CD14-positive monocyte (primary cell): ENCODE results near the gene ZFP62. TPM values are rescaled to one million over a fixed set of nuclear protein-coding genes. Genes with fewer than 3 reads are reported as not detected.

ENCODE experiments used
- DNase-seq, 3 donors: peaks; one replicate each; pipeline ENCODE4 v3.0.0-alpha.2; 2011 to 2022
- H2AFZ ChIP-seq: 2 replicates; pipeline ENCODE4 v1.6.0; 2012; ENCODE audit warnings: mild to moderate bottlenecking, low read depth, low read length, inconsistent platforms; ENCODE audit not compliant: insufficient read depth, poor library complexity, severe bottlenecking
- H3K27ac ChIP-seq, 2 donors: 1 replicate in 1 of 2; 2 replicates in 1 of 2; pipeline ENCODE4 v1.5.1; 2012 to 2013; ENCODE audit warnings: low read length in 2 of 2, control low read depth in 1 of 2, inconsistent platforms in 1 of 2, low read depth in 1 of 2, mild to moderate bottlenecking in 1 of 2
- H3K27me3 ChIP-seq, 2 donors: one replicate each; pipeline versions ENCODE4 v1.6.0 to v1.6.1; 2011 to 2013; ENCODE audit warnings: low read length in 2 of 2; ENCODE audit not compliant: control insufficient read depth in 2 of 2, insufficient read depth in 2 of 2
- H3K36me3 ChIP-seq, 2 donors: replicated peaks in 1 of 2; 1 replicate in 1 of 2; 2 replicates in 1 of 2; pipeline versions ENCODE4 v1.5.1 to v1.6.1; 2012 to 2013; ENCODE audit warnings: low read length in 2 of 2, control low read depth in 1 of 2, inconsistent platforms in 1 of 2, mild to moderate bottlenecking in 1 of 2; ENCODE audit not compliant: insufficient read depth in 2 of 2, control insufficient read depth in 1 of 2
- H3K4me1 ChIP-seq, 2 donors: 1 replicate in 1 of 2; 2 replicates in 1 of 2; pipeline versions ENCODE4 v1.5.1 to v1.6.1; 2012 to 2013; ENCODE audit warnings: low read length in 2 of 2, control low read depth in 1 of 2, inconsistent platforms in 1 of 2, mild to moderate bottlenecking in 1 of 2, moderate library complexity in 1 of 2; ENCODE audit not compliant: insufficient read depth in 2 of 2, control insufficient read depth in 1 of 2
- H3K4me2 ChIP-seq: replicated peaks from 2 replicates; pipeline ENCODE3; 2012; ENCODE audit warnings: low read length, moderate library complexity, mild to moderate bottlenecking; ENCODE audit not compliant: poor library complexity, severe bottlenecking; ENCODE audit errors: extremely low read depth
- H3K4me3 ChIP-seq, 3 experiments: fragments of 200-600 bp in 1 of 3; sonication (generic) in 1 of 3; replicated peaks in 1 of 3; 1 replicate in 2 of 3; 2 replicates in 1 of 3; pipeline ENCODE4 v1.5.1; 2011 to 2013; ENCODE audit warnings: low read length in 3 of 3, mild to moderate bottlenecking in 3 of 3, control low read depth in 2 of 3, low read depth in 2 of 3, inconsistent platforms in 1 of 3, moderate library complexity in 1 of 3
- H3K79me2 ChIP-seq: 2 replicates; pipeline ENCODE4 v1.6.0; 2012; ENCODE audit warnings: mild to moderate bottlenecking, control low read depth, inconsistent platforms, low read length, moderate library complexity; ENCODE audit not compliant: insufficient read depth
- H3K9ac ChIP-seq: 2 replicates; pipeline ENCODE4 v1.6.0; 2017; ENCODE audit warnings: low read length, mild to moderate bottlenecking; ENCODE audit not compliant: insufficient read depth, poor library complexity, severe bottlenecking
- H3K9me3 ChIP-seq, 2 donors: replicated peaks in 1 of 2; 1 replicate in 1 of 2; 2 replicates in 1 of 2; pipeline versions ENCODE4 v1.5.1 to v1.6.1; 2012 to 2013; ENCODE audit warnings: low read length in 2 of 2, control low read depth in 1 of 2; ENCODE audit not compliant: control insufficient read depth in 1 of 2, insufficient read depth in 1 of 2
- H4K20me1 ChIP-seq: 2 replicates; pipeline ENCODE4 v1.6.0; 2012; ENCODE audit warnings: mild to moderate bottlenecking, low read length, control low read depth, moderate library complexity; ENCODE audit not compliant: insufficient read depth
- H3K27ac Mint-ChIP-seq, 7 donors: one replicate each; pipeline ENCODE4 v1.8.0; 2020; ENCODE audit warnings: mild to moderate bottlenecking in 7 of 7, mixed read lengths in 7 of 7, moderate library complexity in 6 of 7, inconsistent platforms in 2 of 7
- H3K27me3 Mint-ChIP-seq, 3 donors: one replicate each; pipeline ENCODE4 v1.8.0; 2021 to 2022; ENCODE audit warnings: low read depth in 3 of 3, mild to moderate bottlenecking in 3 of 3, mixed read lengths in 3 of 3, moderate library complexity in 3 of 3, inconsistent platforms in 1 of 3
- H3K36me3 Mint-ChIP-seq, 2 donors: one replicate each; pipeline ENCODE4 v1.8.0; 2020; ENCODE audit warnings: mixed read lengths in 2 of 2, inconsistent platforms in 1 of 2, mild to moderate bottlenecking in 1 of 2
- H3K4me1 Mint-ChIP-seq: one replicate; pipeline ENCODE4 v1.8.0; 2020; ENCODE audit warnings: mild to moderate bottlenecking, mixed read lengths
- H3K4me3 Mint-ChIP-seq, 2 donors: one replicate each; pipeline ENCODE4 v1.8.0; 2020; ENCODE audit warnings: mild to moderate bottlenecking in 2 of 2, mixed read lengths in 2 of 2, moderate library complexity in 1 of 2
- H3K9me3 Mint-ChIP-seq, 7 donors: one replicate each; pipeline ENCODE4 v1.8.0; 2020 to 2022; ENCODE audit warnings: mixed read lengths in 7 of 7, mild to moderate bottlenecking in 6 of 7, moderate library complexity in 6 of 7, inconsistent platforms in 2 of 7
- WGBS: methylation state at CpG from one replicate; pipeline ENCODE4 v1.1.5; 2013; ENCODE audit warnings: missing lambda C conversion rate; ENCODE audit not compliant: insufficient coverage; 5-methylcytosine and 5-hydroxymethylcytosine counted together
- intact Hi-C, 2 donors: fragments of 100-400 bp; cut with micrococcal nuclease; formaldehyde crosslinking; loops; one replicate each; pipeline versions ENCODE4 v1.15.0 to v1.15.1; 2023
- polyA plus RNA-seq, 3 donors: library from polyadenylated mRNA; depleted of rRNA in 1 of 3; unstranded in 2 of 3; stranded (reverse) in 1 of 3; fragments of 300-500 nt in 2 of 3; fragments of >200 nt in 1 of 3; fragmentation: Illumina TruSeq in 2 of 3; gene quantifications; 1 replicate in 2 of 3; 2 replicates in 1 of 3; pipeline ENCODE4 v1.2.3, GENCODE V29; 2012 to 2021
- TF ChIP-seq, protein P1 (sequence below): fragments of 200-600 bp; IDR thresholded peaks from one replicate; pipeline ENCODE4 v1.8.0; 2022; ENCODE audit warnings: antibody characterized with exemption, mild to moderate bottlenecking

ZFP62 gene
- polyA plus RNA-seq, 3 donors = 4.1 to 7.1 (median 6.5) TPM

DNA sequence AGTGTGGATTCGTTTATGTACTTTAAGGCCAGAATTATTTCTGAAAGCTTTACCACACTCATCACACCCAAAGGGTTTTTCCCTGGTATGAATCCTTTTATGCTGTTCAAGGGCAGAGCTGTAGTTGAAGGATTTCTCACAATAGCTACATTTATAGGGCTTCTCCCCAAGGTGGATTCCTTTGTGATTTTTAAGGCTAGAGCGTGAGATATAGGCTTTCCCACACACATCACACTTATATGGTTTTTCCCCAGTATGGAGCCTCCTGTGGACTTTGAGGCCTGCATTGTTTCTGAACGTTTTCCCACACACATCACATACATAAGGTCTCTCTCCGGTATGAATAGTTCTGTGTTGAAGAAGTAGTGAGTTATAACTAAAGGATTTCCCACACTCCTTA is 11.2 kb downstream of the ZFP62 start:
- Histone ChIP-seq H4K20me1 (no peaks in the 10 kb centered on the region), H3K36me3 (peaks cover 21 to 44% of the 10 kb centered on the region in 2 donors), H3K4me2 (no peak overlapping the region), H3K4me1 (no peaks in the 10 kb centered on the region), H3K79me2 (no peaks in the 10 kb centered on the region), H3K9ac (no peak overlapping the region), H2AFZ (no peak overlapping the region), H3K4me3 (peak overlapping the region in 1 of 3 experiments; percentile 41), H3K27ac (no peak overlapping the region), H3K27me3 (no peaks in the 10 kb centered on the region), H3K9me3 (peaks cover 44 to 71% of the 10 kb centered on the region in 2 donors)
- H3K4me1 Mint-ChIP-seq = no peaks in the 10 kb centered on the region
- TF ChIP-seq, protein P1, sequence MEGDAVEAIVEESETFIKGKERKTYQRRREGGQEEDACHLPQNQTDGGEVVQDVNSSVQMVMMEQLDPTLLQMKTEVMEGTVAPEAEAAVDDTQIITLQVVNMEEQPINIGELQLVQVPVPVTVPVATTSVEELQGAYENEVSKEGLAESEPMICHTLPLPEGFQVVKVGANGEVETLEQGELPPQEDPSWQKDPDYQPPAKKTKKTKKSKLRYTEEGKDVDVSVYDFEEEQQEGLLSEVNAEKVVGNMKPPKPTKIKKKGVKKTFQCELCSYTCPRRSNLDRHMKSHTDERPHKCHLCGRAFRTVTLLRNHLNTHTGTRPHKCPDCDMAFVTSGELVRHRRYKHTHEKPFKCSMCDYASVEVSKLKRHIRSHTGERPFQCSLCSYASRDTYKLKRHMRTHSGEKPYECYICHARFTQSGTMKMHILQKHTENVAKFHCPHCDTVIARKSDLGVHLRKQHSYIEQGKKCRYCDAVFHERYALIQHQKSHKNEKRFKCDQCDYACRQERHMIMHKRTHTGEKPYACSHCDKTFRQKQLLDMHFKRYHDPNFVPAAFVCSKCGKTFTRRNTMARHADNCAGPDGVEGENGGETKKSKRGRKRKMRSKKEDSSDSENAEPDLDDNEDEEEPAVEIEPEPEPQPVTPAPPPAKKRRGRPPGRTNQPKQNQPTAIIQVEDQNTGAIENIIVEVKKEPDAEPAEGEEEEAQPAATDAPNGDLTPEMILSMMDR = no peak
- peaks cover 38 to 69% (median 61%) of the 10 kb centered on the region in 7 donors for H3K9me3 Mint-ChIP-seq
- no peaks in the 10 kb centered on the region for H3K27me3 Mint-ChIP-seq
- DNase-seq = no peak
- H3K4me3 Mint-ChIP-seq = no peak overlapping the region
- H3K36me3 Mint-ChIP-seq = peaks cover 32 to 40% of the 10 kb centered on the region in 2 donors
- H3K27ac Mint-ChIP-seq = no peak overlapping the region
- WGBS = no CpG with 5 or more reads among the region's 4 CpGs
- intact Hi-C loops = no loop called here

DNA sequence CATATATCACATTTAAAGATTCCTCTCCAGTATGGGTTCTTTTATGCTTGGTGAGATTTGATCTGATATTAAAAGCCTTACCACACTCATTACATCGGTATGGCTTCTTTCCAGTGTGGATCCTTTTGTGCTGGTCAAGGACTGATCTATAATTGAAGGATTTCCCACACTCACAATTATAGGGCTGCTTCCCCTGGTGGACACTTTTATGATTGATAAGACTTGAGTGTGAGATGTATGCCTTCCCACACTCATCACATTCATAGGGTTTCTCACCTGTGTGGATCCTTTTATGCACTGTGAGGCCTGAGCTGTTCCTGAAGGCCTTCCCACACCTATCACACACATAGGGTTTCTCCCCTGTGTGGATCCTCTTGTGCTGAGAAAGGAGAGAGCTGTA is 12.2 kb downstream of the ZFP62 start:
- no peaks in the 10 kb centered on the region for H4K20me1 ChIP-seq
- no CpG with 5 or more reads among the region's 1 CpG for WGBS
- intact Hi-C loops = no loop called here
- H3K9ac ChIP-seq = no peak overlapping the region
- peaks cover 0 to 2% (median 0%) of the 10 kb centered on the region in 3 donors for H3K27me3 Mint-ChIP-seq
- no peak overlapping the region for H3K4me3 ChIP-seq
- H3K9me3 ChIP-seq = peaks cover 44 to 71% of the 10 kb centered on the region in 2 donors
- H3K4me1 ChIP-seq = no peaks in the 10 kb centered on the region
- peaks cover 32 to 37% of the 10 kb centered on the region in 2 donors for H3K36me3 Mint-ChIP-seq
- DNase-seq = no peak
- peaks cover 41 to 69% (median 61%) of the 10 kb centered on the region in 7 donors for H3K9me3 Mint-ChIP-seq
- no peak overlapping the region for H3K27ac Mint-ChIP-seq
- peaks cover 21 to 44% of the 10 kb centered on the region in 2 donors for H3K36me3 ChIP-seq
- no peaks in the 10 kb centered on the region for H3K4me1 Mint-ChIP-seq
- no peak overlapping the region for H2AFZ ChIP-seq
- H3K4me3 Mint-ChIP-seq = no peak overlapping the region
- no peaks in the 10 kb centered on the region for H3K27me3 ChIP-seq
- TF ChIP-seq, protein P1 = peak; percentile 15
- no peak overlapping the region for H3K4me2 ChIP-seq
- H3K27ac ChIP-seq = no peak overlapping the region
- no peaks in the 10 kb centered on the region for H3K79me2 ChIP-seq
